K562 (cell line): Measurements from ENCODE around the gene SKAP1. TPM values are rescaled to one million over a fixed set of nuclear protein-coding genes. Genes with fewer than 3 reads are reported as not detected.

Experiments
- BCLAF1 ChIP-seq, 2 experiments: fragments of 450-650 bp in 1 of 2; IDR thresholded peaks; 2 replicates each; pipeline ENCODE4 v1.6.1; 2011 to 2017; ENCODE audit warnings: low read depth in 2 of 2, antibody characterized with exemption in 1 of 2, borderline replicate concordance in 1 of 2, low read length in 1 of 2, mild to moderate bottlenecking in 1 of 2, mixed read lengths in 1 of 2; ENCODE audit not compliant: control insufficient read depth in 1 of 2
- CBFA2T3 ChIP-seq: fragments of 450-650 bp; IDR thresholded peaks from 2 replicates; pipeline ENCODE4 v1.6.1; 2017
- DPF2 ChIP-seq: fragments of 450-650 bp; IDR thresholded peaks from 2 replicates; pipeline ENCODE4 v1.6.1; 2016
- E2F4 ChIP-seq: sonication (generic); formaldehyde crosslinking; IDR thresholded peaks from 2 replicates; pipeline ENCODE4 v1.8.0; 2022; ENCODE audit warnings: mild to moderate bottlenecking, low read depth, missing genetic modification reagents
- ELF2 ChIP-seq: fragments of 250-450 bp; sonication (Bioruptor Pico); IDR thresholded peaks from 2 replicates; pipeline ENCODE4 v1.5.0; 2021; ENCODE audit warnings: mild to moderate bottlenecking
- EZH2 ChIP-seq: IDR thresholded peaks from 2 replicates; pipeline ENCODE4 v1.6.1; 2012; ENCODE audit warnings: low read depth, mild to moderate bottlenecking, inconsistent platforms, low read length, borderline replicate concordance
- GTF2E2 ChIP-seq: fragments of 200-800 bp; sonication (Bioruptor generic); IDR thresholded peaks from 2 replicates; pipeline ENCODE4 v1.6.1; 2016; ENCODE audit warnings: missing genetic modification characterization, missing compliant biosample characterization
- ID3 ChIP-seq, 2 experiments: fragments of 250-450 bp in 1 of 2; fragments of 450-650 bp in 1 of 2; sonication (Bioruptor Pico) in 1 of 2; IDR thresholded peaks; 2 replicates each; pipeline versions ENCODE4 v1.6.1 to v1.8.0; 2016 to 2021; ENCODE audit warnings: mild to moderate bottlenecking in 2 of 2, moderate library complexity in 2 of 2, missing compliant biosample characterization in 1 of 2, missing genetic modification characterization in 1 of 2
- MAZ ChIP-seq, 2 experiments: fragments of 450-650 bp in 1 of 2; sonication (generic) in 1 of 2; formaldehyde crosslinking; IDR thresholded peaks in 1 of 2; conservative IDR thresholded peaks in 1 of 2; 2 replicates each; pipeline versions ENCODE4 v1.4.0 to v1.5.0; 2020; ENCODE audit warnings: mild to moderate bottlenecking in 1 of 2, missing genetic modification reagents in 1 of 2
- MCM3 ChIP-seq: fragments of 450-650 bp; IDR thresholded peaks from 2 replicates; pipeline ENCODE4 v1.6.1; 2016
- MCM7 ChIP-seq, 2 experiments: fragments of 450-650 bp; IDR thresholded peaks; 2 replicates each; pipeline ENCODE4 v1.6.1; 2016 to 2018
- NEUROD1 ChIP-seq: fragments of 150-350 bp; IDR thresholded peaks from 2 replicates; pipeline ENCODE4 v1.6.1; 2014; ENCODE audit warnings: borderline replicate concordance, low read length, low read depth; ENCODE audit not compliant: partially characterized antibody
- PCBP2 ChIP-seq: fragments of 200-400 bp; formaldehyde crosslinking; IDR thresholded peaks from 2 replicates; pipeline ENCODE4 v1.6.1; 2018; ENCODE audit warnings: low read length, low read depth, mild to moderate bottlenecking, moderate library complexity; ENCODE audit not compliant: poor library complexity, severe bottlenecking
- PURB ChIP-seq: sonication (generic); formaldehyde crosslinking; IDR thresholded peaks from 2 replicates; pipeline ENCODE4 v1.9.0; 2021; ENCODE audit warnings: low read depth, mild to moderate bottlenecking, missing genetic modification reagents
- RUNX1 ChIP-seq: sonication (generic); IDR thresholded peaks from 2 replicates; pipeline ENCODE4 v1.6.1; 2016; ENCODE audit warnings: antibody characterized with exemption, low read depth
- ZNF561 ChIP-seq: fragments of 450-650 bp; formaldehyde crosslinking; conservative IDR thresholded peaks from 2 replicates; pipeline ENCODE4 v1.4.0; 2020; ENCODE audit warnings: mild to moderate bottlenecking, moderate library complexity
- ZNF609 ChIP-seq: sonication (generic); formaldehyde crosslinking; IDR thresholded peaks from 2 replicates; pipeline ENCODE4 v1.8.1; 2023; ENCODE audit warnings: missing genetic modification reagents, mild to moderate bottlenecking, borderline replicate concordance
- ZNF778 ChIP-seq: fragments of 450-650 bp; formaldehyde crosslinking; IDR thresholded peaks from 2 replicates; pipeline ENCODE4 v1.4.0; 2020; ENCODE audit warnings: mild to moderate bottlenecking, moderate library complexity
- polyA plus RNA-seq, 8 experiments: library from polyadenylated mRNA; depleted of rRNA in 4 of 8; stranded (reverse) in 5 of 8; unstranded in 3 of 8; fragments of >200 nt; fragmentation: Nextera tagmentation in 2 of 8; fragmentation: Illumina TruSeq in 1 of 8; extraction: Ambion mirVana in 2 of 8; extraction: Trizol in 1 of 8; gene quantifications; 2 replicates each; pipeline versions ENCODE4 v1.2.1 to v1.2.3, GENCODE V29; 2011 to 2014; ENCODE audit warnings: inconsistent platforms in 1 of 8, missing spikeins in 1 of 8
- total RNA-seq, 7 experiments: library from RNA; depleted of rRNA in 6 of 7; stranded (reverse); fragments of >200 nt in 6 of 7; fragmentation: Illumina TruSeq in 2 of 7; extraction: Trizol in 2 of 7; gene quantifications; 2 replicates each; pipeline versions ENCODE4 v1.2.1 to v1.2.3, GENCODE V29; 2011 to 2021; ENCODE audit warnings: low replicate concordance in 1 of 7

Gene SKAP1
- total and polyA plus RNA-seq, 9 of the 15 experiments (the other 6 are each of a cell fraction or from before 2014, with no cell fraction given), result 0.06 to 0.80 (median 0.10) TPM; not detected in 4

- TF ChIP-seq BCLAF1 (IDR thresholded peaks at IDR 0.05; ENCODE audit: borderline replicate concordance in 1 of 2, control insufficient read depth in 1 of 2, low read depth in 2 of 2, low read length in 1 of 2), result no peak
- no peak for TF ChIP-seq MCM3
- no peak for TF ChIP-seq CBFA2T3
- TF ChIP-seq E2F4, result no peak
- no peak for TF ChIP-seq RUNX1
- no peak for TF ChIP-seq NEUROD1
- no peak for TF ChIP-seq ZNF609
- 0 out of 2 replicates have a peak, but pooled peaks have one; percentile 12 for TF ChIP-seq DPF2
- no peak for TF ChIP-seq PURB
- no peak for TF ChIP-seq MCM7 (IDR thresholded peaks at IDR 0.05)
- TF ChIP-seq ELF2, result no peak
- no peak for TF ChIP-seq ID3 (CRISPR knock-in tag; IDR thresholded peaks at IDR 0.05)
- no peak for TF ChIP-seq ID3 (tag; IDR thresholded peaks at IDR 0.05)
- TF ChIP-seq GTF2E2 (tag), result 0 out of 2 replicates have a peak, but pooled peaks have one; percentile 31
- no peak for TF ChIP-seq EZH2
- no peak for TF ChIP-seq MAZ (CRISPR knock-in tag; conservative IDR thresholded peaks at IDR 0.05 in 1 of 2, IDR thresholded peaks at IDR 0.05 in 1 of 2)
- no peak for TF ChIP-seq ZNF778 (CRISPR knock-in tag)
- no peak for TF ChIP-seq PCBP2
- no peak for TF ChIP-seq ZNF561 (CRISPR knock-in tag)
Measured at GRCh38 chr17:48426019-48426665, 3.9 kb downstream of the SKAP1 start (continued).
